Peyer's patch (tissue), 4 donors: ENCODE data around the gene SECISBP2L. TPM values are rescaled to one million over a fixed set of nuclear protein-coding genes. Genes with fewer than 3 reads are reported as not detected.

Source experiments
- DNase-seq, 3 donors: peaks; one replicate each; pipeline ENCODE4 v3.0.0-alpha.2; 2017 to 2019
- H3K27ac ChIP-seq, 4 donors: fragments of 200-600 bp; sonication (generic); one replicate each; pipeline ENCODE4 v1.5.1; 2016 to 2019
- H3K27me3 ChIP-seq, 2 donors: fragments of 200-600 bp; sonication (generic); one replicate each; pipeline ENCODE4 v1.5.1; 2019
- H3K36me3 ChIP-seq, 3 donors: fragments of 200-600 bp; sonication (generic); one replicate each; pipeline ENCODE4 v1.5.1; 2016 to 2019
- H3K4me1 ChIP-seq, 4 donors: fragments of 200-600 bp; sonication (generic); one replicate each; pipeline ENCODE4 v1.5.1; 2016 to 2019
- H3K4me3 ChIP-seq, 4 donors: fragments of 200-600 bp; sonication (generic); 1 replicate in 3 of 4; 2 replicates in 1 of 4; pipeline ENCODE4 v1.5.1; 2016 to 2019; ENCODE audit warnings: mild to moderate bottlenecking in 1 of 4
- H3K9me3 ChIP-seq, 4 donors: fragments of 200-600 bp; sonication (generic); one replicate each; pipeline ENCODE4 v1.5.1; 2016 to 2019; ENCODE audit warnings: mild to moderate bottlenecking in 1 of 4
- CTCF ChIP-seq, 6 experiments: fragments of 450-650 bp in 4 of 6; fragments of 200-600 bp in 2 of 6; sonication (generic) in 1 of 6; IDR thresholded peaks; one replicate each; pipeline ENCODE4 v1.5.1; 2017 to 2019; ENCODE audit warnings: antibody characterized with exemption in 6 of 6, mild to moderate bottlenecking in 3 of 6, moderate library complexity in 1 of 6
- POLR2A ChIP-seq, 2 donors: fragments of 450-650 bp; IDR thresholded peaks; one replicate each; pipeline ENCODE4 v1.5.1; 2017; ENCODE audit warnings: antibody characterized with exemption in 2 of 2, mild to moderate bottlenecking in 2 of 2, moderate library complexity in 2 of 2
- total RNA-seq, 4 donors: library from RNA; depleted of rRNA; stranded (reverse); fragments of >200 nt; gene quantifications; one replicate each; pipeline ENCODE4 v1.1.0, GENCODE V29; 2016

Gene SECISBP2L
- total RNA-seq, 4 donors from 2014 or later = 29.7 to 41.0 (median 34.5) TPM

GRCh38 chr15:48955967-48956366 is 90.3 kb downstream of the SECISBP2L start:
- no peak for DNase-seq
- no peak for TF ChIP-seq CTCF (IDR thresholded peaks at IDR 0.05)

GRCh38 chr15:48955370-48955769 is 90.9 kb downstream of the SECISBP2L start:
- TF ChIP-seq POLR2A (IDR thresholded peaks at IDR 0.05) (no peak), CTCF (IDR thresholded peaks at IDR 0.05) (no peak)
- DNase-seq = no peak

More at GRCh38 chr15:48955967-48956366, 90.3 kb downstream of the SECISBP2L start:
- H3K4me3 ChIP-seq = no peak overlapping the region
- H3K9me3 ChIP-seq = no peaks in the 10 kb centered on the region
- no peaks in the 10 kb centered on the region for H3K4me1 ChIP-seq
- H3K27ac ChIP-seq = no peak overlapping the region
- no peaks in the 10 kb centered on the region for H3K36me3 ChIP-seq
- no peaks in the 10 kb centered on the region for H3K27me3 ChIP-seq

GRCh38 chr15:48954538-48954937 is 91.7 kb downstream of the SECISBP2L start:
- Histone ChIP-seq H3K9me3 (no peaks in the 10 kb centered on the region), H3K36me3 (no peaks in the 10 kb centered on the region), H3K27me3 (no peaks in the 10 kb centered on the region), H3K4me3 (no peak overlapping the region), H3K4me1 (no peaks in the 10 kb centered on the region), H3K27ac (no peak overlapping the region)
- TF ChIP-seq POLR2A (IDR thresholded peaks at IDR 0.05) (no peak), CTCF (IDR thresholded peaks at IDR 0.05) (no peak)
- no peak for DNase-seq

More at GRCh38 chr15:48955370-48955769, 90.9 kb downstream of the SECISBP2L start:
- Histone ChIP-seq H3K27ac (no peak overlapping the region), H3K4me1 (no peaks in the 10 kb centered on the region), H3K36me3 (no peaks in the 10 kb centered on the region), H3K9me3 (no peaks in the 10 kb centered on the region), H3K27me3 (no peaks in the 10 kb centered on the region), H3K4me3 (no peak overlapping the region)

- Histone ChIP-seq H3K27ac (no peak overlapping the region), H3K36me3 (no peaks in the 10 kb centered on the region), H3K4me1 (no peaks in the 10 kb centered on the region), H3K27me3 (no peaks in the 10 kb centered on the region), H3K4me3 (no peak overlapping the region), H3K9me3 (no peaks in the 10 kb centered on the region)
- no peak for DNase-seq
- TF ChIP-seq CTCF (IDR thresholded peaks at IDR 0.05) (no peak), POLR2A (IDR thresholded peaks at IDR 0.05) (no peak)
Measured at GRCh38 chr15:48946840-48947187, 99.4 kb downstream of the SECISBP2L start.

- TF ChIP-seq POLR2A (IDR thresholded peaks at IDR 0.05) = no peak
- no peak for TF ChIP-seq CTCF (IDR thresholded peaks at IDR 0.05)
- Histone ChIP-seq H3K27ac (no peak overlapping the region), H3K4me3 (no peak overlapping the region), H3K4me1 (no peaks in the 10 kb centered on the region), H3K36me3 (no peaks in the 10 kb centered on the region), H3K27me3 (no peaks in the 10 kb centered on the region), H3K9me3 (no peaks in the 10 kb centered on the region)
- DNase-seq = no peak
Measured at GRCh38 chr15:48946074-48946839, 100.0 kb downstream of the SECISBP2L start.
